NCI-H1436 treated with DMSO at 0.1 percent for 48 hours (cell line): ENCODE measurements around the gene GGTLC2.
"Not testable (repeated sequence)": the region's sequence is repeated elsewhere in the genome, so short reads cannot be mapped to it uniquely, and the experiment has no call there.

Experiments
- DNase-seq: peaks from one replicate; lab custom pipeline; 2025; lab: John Stamatoyannopoulos, UW

The GGTLC2 gene

DNA sequence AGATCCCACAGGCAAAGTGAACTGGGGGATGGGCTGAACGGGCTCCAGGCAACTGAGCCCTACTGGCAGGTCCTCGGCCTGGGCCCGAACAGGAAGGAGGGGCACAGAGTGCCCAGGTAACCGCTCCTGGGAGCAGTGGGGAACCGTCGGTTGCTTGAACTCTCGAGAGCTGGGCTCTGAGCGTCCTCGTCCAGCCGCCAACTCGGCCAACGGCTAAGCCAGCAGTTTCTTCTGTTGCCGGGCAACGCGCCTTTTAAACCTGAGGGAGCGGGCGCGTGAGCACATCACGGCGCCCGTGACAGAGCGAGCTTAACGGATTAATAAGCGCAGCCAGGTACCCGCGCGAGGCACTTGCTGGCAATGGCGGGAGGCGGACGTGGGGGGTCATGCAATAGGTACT lies at the start of gene GGTLC2:
Gene GGTLC2 (plus strand): TSS at position 301 of the 400 bp plus-strand sequence. CDS start 1,732 bp downstream, outside the sequence.
- DNase-seq, result not testable (repeated sequence)

DNA sequence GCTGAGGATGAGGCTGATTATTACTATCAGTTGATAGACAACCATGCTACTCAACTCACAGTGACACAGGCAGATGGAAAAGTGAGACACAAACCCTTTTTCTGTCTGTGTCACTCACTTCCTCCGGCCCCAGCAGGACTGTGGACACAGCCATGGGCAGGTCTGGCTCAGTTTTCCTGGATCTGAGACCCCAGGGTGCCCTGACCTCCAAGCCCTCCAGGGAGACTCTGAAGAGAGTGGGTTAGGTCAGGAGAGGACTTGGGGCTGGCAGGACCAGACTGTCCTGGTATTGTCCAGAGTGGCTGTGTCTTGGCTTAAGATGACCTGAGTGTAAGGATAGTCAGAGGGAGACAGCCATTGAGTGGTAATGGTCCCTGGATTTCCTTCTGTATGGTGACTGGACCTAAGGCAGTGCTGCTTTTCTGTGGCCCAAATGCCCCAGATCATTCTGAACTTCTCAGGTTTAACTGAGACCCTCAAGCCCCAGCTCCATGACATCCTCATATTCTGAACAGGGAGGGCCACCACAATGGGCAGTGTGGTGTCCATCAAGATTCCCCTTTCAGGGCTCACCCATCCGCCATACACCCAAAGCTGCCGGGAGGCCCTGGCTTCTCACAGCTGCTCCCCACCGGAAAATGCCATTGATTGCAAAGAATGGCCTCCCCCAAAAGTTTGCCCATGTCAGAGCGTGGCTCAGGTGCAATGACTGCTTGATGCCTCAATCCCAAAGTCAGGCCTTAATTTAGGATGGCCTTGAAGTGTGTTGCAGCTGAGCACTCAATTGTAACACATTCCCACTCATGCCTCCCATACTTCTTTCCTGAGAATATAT lies 49.2 kb upstream of the GGTLC2 start:
- no peak for DNase-seq

DNA sequence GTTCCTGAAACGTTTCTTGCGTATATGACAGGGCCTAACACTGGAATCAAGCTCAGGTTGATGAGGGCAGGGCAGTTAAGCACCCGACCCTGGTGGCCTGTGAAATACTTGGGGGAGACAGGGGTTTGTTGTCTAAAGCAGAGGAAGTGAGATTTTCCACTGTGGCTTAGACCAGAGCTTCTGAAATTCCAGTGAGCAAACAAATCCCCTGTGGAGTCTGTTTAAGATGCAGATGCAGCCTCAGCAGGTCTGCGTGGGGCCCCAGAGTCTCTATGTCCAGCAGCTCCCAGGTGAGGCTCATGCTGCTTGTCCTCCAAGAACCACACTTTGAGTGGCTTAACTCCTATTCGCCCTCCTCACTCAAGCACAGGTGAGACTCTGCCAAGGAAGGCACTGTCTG lies 46.3 kb upstream of the GGTLC2 start:
- DNase-seq, result no peak

GRCh38 chr22:22599248-22599647 lies 45.2 kb upstream of the GGTLC2 start:
- DNase-seq, result no peak

- DNase-seq, result no peak
Observed at GRCh38 chr22:22600531-22601261, 43.7 kb upstream of the GGTLC2 start.

DNA sequence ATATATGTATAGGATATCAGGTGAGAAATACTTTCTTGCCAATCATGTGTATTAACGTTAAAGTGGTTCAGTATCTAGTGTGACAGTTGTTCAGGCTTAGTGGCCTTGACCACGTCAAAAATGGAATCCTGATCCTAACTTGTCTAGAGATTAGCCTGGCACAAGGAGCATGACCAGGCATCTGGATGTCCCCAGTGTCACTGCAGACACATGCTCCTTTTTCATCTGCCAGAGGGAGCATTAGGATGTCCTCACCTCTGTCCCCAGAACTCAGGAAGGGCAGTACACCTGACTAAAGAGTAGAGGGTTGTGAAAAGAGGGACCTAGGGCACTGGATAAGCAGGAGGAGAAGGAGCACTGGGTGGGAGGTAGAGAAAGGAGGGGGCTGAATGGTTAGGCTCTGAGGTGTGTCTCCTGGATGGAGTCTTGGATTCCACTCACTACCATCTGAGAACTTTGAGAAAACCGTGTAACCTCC lies 40.9 kb upstream of the GGTLC2 start:
- DNase-seq, result no peak

GRCh38 chr22:22604326-22605073 lies 39.9 kb upstream of the GGTLC2 start:
- no peak for DNase-seq

- no peak for DNase-seq
Observed at GRCh38 chr22:22605074-22605404, 39.4 kb upstream of the GGTLC2 start.

- not testable (repeated sequence) for DNase-seq
Observed at GRCh38 chr22:22608022-22608421, 36.4 kb upstream of the GGTLC2 start.

DNA sequence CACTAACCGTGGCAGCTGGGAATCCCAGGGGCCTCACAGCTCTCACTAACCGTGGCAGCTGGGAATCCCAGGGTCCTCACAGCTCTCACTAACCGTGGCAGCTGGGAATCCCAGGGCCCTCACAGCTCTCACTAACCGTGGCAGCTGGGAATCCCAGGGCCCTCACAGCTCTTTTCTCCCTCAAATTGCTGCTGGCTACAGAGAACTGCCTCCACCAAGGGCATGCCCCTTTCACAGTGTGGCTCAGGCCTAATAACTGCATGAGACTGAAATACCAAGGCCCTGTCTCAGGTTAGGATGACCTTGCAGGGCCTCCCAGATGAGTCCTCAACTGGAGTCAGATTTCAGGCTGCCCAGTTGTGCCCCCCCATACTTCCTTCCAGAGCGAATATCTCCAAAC lies 35.1 kb upstream of the GGTLC2 start:
- DNase-seq, result no peak

- no peak for DNase-seq
Observed at GRCh38 chr22:22612516-22612915, 31.9 kb upstream of the GGTLC2 start.

GRCh38 chr22:22614065-22614464 lies 30.3 kb upstream of the GGTLC2 start:
- DNase-seq, result no peak

DNA sequence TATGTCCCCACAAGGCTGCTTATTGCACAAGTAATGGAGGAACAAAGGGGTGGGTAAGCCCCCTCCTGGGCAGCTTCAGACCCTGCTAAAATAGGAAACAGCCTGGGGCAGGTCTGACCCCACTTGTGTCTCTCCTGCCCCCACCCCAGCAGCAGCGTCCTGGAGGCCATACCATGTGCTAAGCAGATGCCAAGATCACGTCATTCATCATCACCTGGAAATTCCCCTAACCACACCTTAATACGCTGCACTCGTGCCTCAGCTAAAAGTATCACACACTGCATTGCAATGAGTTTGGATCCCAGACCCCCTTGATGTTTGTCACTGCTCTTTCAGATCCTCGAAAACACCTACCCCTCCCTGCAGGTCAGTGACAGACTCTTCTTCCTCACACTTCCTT lies 27.8 kb upstream of the GGTLC2 start:
- no peak for DNase-seq

GRCh38 chr22:22618448-22618847 lies 26.0 kb upstream of the GGTLC2 start:
- DNase-seq, result no peak

- DNase-seq, result no peak
Observed at GRCh38 chr22:22618923-22619322, 25.5 kb upstream of the GGTLC2 start.

DNA sequence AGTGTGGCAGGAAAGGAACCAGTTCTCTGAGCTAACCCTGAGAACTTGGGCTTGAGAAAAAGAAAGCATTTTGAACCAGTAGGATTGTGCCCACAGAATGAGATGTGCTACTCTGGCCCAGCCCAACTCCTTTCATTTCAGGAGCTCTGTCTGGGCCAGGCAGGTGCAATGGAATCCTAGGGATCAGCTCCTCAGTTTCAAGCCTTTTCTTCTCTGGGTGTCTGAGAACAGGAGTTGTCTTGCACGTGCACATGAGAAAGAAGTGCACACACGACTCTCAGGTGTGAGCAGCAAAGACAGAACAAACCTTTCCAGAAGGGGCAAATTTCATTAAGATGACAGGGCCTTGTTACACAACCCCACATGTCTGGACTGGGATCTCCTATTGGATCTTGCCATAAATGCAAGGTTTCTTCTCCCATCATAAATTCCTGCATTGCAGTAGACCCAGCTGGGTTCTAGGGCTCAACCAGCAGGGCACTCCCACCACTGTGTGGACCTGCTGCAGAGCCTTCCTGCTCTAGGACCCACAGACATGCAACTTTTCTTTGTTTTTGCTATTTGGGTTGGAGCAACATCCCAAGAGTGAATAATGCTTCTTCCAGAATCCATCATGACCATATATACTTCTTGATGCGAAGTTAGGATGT lies 24.5 kb upstream of the GGTLC2 start:
- no peak for DNase-seq

DNA sequence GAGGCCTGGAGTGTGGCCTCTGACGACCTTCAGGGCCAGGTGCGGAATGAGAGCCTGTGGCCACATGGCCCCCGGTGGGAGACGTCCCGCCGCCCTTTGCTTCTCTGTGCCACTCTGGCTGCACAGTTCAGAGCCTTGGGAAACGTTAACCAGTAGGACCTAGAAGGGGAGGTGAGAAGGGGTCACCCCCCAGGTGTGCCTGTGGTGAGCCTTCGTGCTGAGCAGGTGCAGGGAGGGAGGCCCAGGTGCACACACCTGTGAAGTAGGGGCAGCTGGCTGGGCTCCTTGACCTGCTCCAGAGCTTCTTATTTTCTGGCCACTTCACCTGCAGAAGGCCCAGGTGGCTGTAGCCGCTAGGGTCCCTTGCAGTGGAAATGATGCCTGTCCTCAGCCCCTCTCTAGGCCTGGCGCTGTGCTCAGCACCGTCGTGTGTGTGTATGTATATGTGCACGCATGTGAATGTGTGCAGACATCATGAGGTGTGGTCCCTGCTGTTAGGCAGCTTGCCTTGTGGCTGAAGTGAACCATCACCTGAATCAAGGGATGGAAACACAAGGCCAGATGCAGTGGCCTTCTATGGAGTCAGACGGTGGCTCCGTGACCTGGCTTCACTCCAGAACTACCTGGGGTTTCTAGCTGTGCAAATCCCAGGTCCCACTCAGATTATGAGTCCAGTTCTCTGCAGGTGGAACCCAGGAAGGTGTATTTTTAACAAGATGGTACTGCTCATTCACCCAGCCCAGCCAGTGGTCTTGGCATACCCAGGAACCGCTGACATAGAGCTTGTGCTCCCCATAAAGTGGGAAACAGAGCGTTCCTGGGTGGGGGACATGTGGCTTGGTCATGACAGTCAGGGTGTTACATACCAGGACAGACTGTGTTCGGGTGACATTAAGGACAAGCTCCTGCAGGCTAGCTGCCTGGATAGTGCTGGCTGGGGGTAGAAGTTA lies 15.6 kb upstream of the GGTLC2 start:
- DNase-seq, result not testable (repeated sequence)

GRCh38 chr22:22631223-22631652 lies 13.2 kb upstream of the GGTLC2 start:
- DNase-seq, result not testable (repeated sequence)

- DNase-seq, result not testable (repeated sequence)
Observed at GRCh38 chr22:22632226-22632625, 12.2 kb upstream of the GGTLC2 start.

- not testable (repeated sequence) for DNase-seq
Observed at GRCh38 chr22:22633533-22633932, 10.9 kb upstream of the GGTLC2 start.

GRCh38 chr22:22636260-22636659 lies 8.2 kb upstream of the GGTLC2 start:
- DNase-seq, result not testable (repeated sequence)
